K562 (cell line): ENCODE measurements around the gene SNTG2. TPM values are rescaled to one million over a fixed set of nuclear protein-coding genes. Genes with fewer than 3 reads are reported as not detected.

Experiments
- ATAC-seq: fragments of 200-7000 bp; cut with Tn5 transposase; 3 replicates; pipeline ENCODE4 v1.9.1; 2020; ENCODE audit warnings: moderate library complexity
- BruUV-seq: library from RNA; stranded (reverse); fragments of 400-500 nt; replicated peaks from 2 replicates; lab custom pipeline; 2021; lab: Mats Ljungman, UMichigan
- CTCF ChIA-PET: fragments of 300-600 bp; formaldehyde crosslinking; extraction: SDS; loops from one replicate; lab custom pipeline; 2021; ENCODE audit warnings: low intra/inter-chr PET ratio; lab: Yijun Ruan, JAX
- POLR2A ChIA-PET: fragments of 300-600, 350-650 bp; sonication (Branson Sonifier 250); formaldehyde crosslinking; extraction: SDS; loops from one replicate; lab custom pipeline; 2021; ENCODE audit warnings: antibody characterized with exemption, inconsistent platforms; lab: Yijun Ruan, JAX
- DNase-seq, 4 experiments: peaks; one replicate each; pipeline versions ENCODE4 v3.0.0 to v3.0.0-alpha.2; 2011 to 2018; ENCODE audit warnings: low spot score in 3 of 4, mixed read lengths in 3 of 4; ENCODE audit errors: extremely low read depth in 1 of 4
- FAIRE-seq: peaks from 2 replicates; lab custom pipeline; 2011; peaks lifted over from hg19 to GRCh38; lab: Jason Lieb, UNC
- H2AFZ ChIP-seq: 2 replicates; pipeline ENCODE4 v1.6.0; 2011; ENCODE audit warnings: low read depth, low read length, control low read depth, inconsistent platforms
- H3K27ac ChIP-seq: fragments of 200-600 bp; 3 replicates; pipeline ENCODE4 v1.8.0; 2011; ENCODE audit warnings: low read depth, mild to moderate bottlenecking, control low read depth, inconsistent platforms, low read length, moderate library complexity, mixed read lengths; ENCODE audit errors: extremely low read depth
- H3K27me3 ChIP-seq, 2 experiments: fragments of 300-600 bp in 1 of 2; 2 replicates in 1 of 2; 3 replicates in 1 of 2; pipeline versions ENCODE4 v1.6.0 to v1.8.0; 2011; ENCODE audit warnings: inconsistent platforms in 2 of 2, low read length in 2 of 2, mild to moderate bottlenecking in 1 of 2, mixed read lengths in 1 of 2, moderate library complexity in 1 of 2; ENCODE audit not compliant: control insufficient read depth in 2 of 2, insufficient read depth in 2 of 2
- H3K36me3 ChIP-seq: fragments of 300-600 bp; 3 replicates; pipeline ENCODE4 v1.8.0; 2011; ENCODE audit warnings: mild to moderate bottlenecking, low read length, inconsistent platforms; ENCODE audit not compliant: control insufficient read depth, insufficient read depth
- H3K4me1 ChIP-seq, 2 experiments: fragments of 200-600 bp in 1 of 2; replicated peaks in 1 of 2; 2 replicates in 1 of 2; 3 replicates in 1 of 2; pipeline versions ENCODE4 v1.5.1 to v1.8.0; 2011; ENCODE audit warnings: inconsistent platforms in 2 of 2, low read length in 2 of 2, mild to moderate bottlenecking in 1 of 2, mixed read lengths in 1 of 2, moderate library complexity in 1 of 2; ENCODE audit not compliant: control insufficient read depth in 2 of 2, insufficient read depth in 2 of 2
- H3K4me2 ChIP-seq: 2 replicates; pipeline ENCODE4 v1.6.1; 2011; ENCODE audit warnings: low read length, control low read depth, inconsistent platforms, mixed read lengths; ENCODE audit not compliant: insufficient read depth
- H3K4me3 ChIP-seq: fragments of 200-600 bp; sonication (generic), shearing (Covaris generic); 2 replicates; pipeline ENCODE4 v1.5.1; 2016; ENCODE audit warnings: control low read depth, inconsistent platforms
- H3K79me2 ChIP-seq: fragments of 200-600 bp; 3 replicates; pipeline ENCODE4 v1.8.0; 2011; ENCODE audit warnings: low read length, inconsistent platforms; ENCODE audit not compliant: control insufficient read depth, insufficient read depth
- H3K9ac ChIP-seq, 2 experiments: 2 replicates each; pipeline versions ENCODE4 v1.6.0 to v1.6.1; 2011; ENCODE audit warnings: low read depth in 2 of 2, low read length in 2 of 2, control low read depth in 1 of 2, inconsistent platforms in 1 of 2, mild to moderate bottlenecking in 1 of 2, mixed read lengths in 1 of 2; ENCODE audit not compliant: insufficient read depth in 1 of 2
- H3K9me1 ChIP-seq: one replicate; pipeline ENCODE4 v1.6.0; 2011; ENCODE audit warnings: inconsistent platforms, mild to moderate bottlenecking, low read length, moderate library complexity; ENCODE audit not compliant: control insufficient read depth, insufficient read depth
- H3K9me3 ChIP-seq: replicated peaks from 2 replicates; pipeline ENCODE4 v1.5.1; 2011; ENCODE audit warnings: low read depth, low read length, inconsistent platforms; ENCODE audit not compliant: control insufficient read depth, insufficient read depth
- H4K20me1 ChIP-seq: replicated peaks from 2 replicates; pipeline ENCODE4 v1.6.1; 2011; ENCODE audit warnings: low read length, inconsistent platforms, mixed read lengths; ENCODE audit not compliant: control insufficient read depth, insufficient read depth
- ASH1L ChIP-seq: fragments of 450-650 bp; IDR thresholded peaks from 2 replicates; pipeline ENCODE4 v1.6.1; 2018; ENCODE audit warnings: borderline replicate concordance, mild to moderate bottlenecking, low read depth; ENCODE audit not compliant: partially characterized antibody
- CBFA2T3 ChIP-seq: fragments of 450-650 bp; IDR thresholded peaks from 2 replicates; pipeline ENCODE4 v1.6.1; 2017
- CCAR2 ChIP-seq: fragments of 200-400 bp; formaldehyde crosslinking; IDR thresholded peaks from 2 replicates; pipeline ENCODE4 v1.6.1; 2017; ENCODE audit warnings: mild to moderate bottlenecking, low read depth, low read length
- MECOM ChIP-seq: fragments of 250-450 bp; sonication (Bioruptor Pico); IDR thresholded peaks from 2 replicates; pipeline ENCODE4 v1.8.0; 2022; ENCODE audit warnings: inconsistent platforms
- NFE2L1 ChIP-seq: fragments of 450-650 bp; IDR thresholded peaks from 2 replicates; pipeline ENCODE4 v1.6.1; 2016; ENCODE audit warnings: missing genetic modification characterization, low read depth, mild to moderate bottlenecking, missing compliant biosample characterization, moderate library complexity, borderline replicate concordance
- NR1H2 ChIP-seq: sonication (generic); formaldehyde crosslinking; IDR thresholded peaks from 2 replicates; pipeline ENCODE4 v1.4.0; 2020; ENCODE audit warnings: mild to moderate bottlenecking, missing genetic modification reagents
- SIX5 ChIP-seq, 2 experiments: IDR thresholded peaks; 2 replicates each; pipeline ENCODE4 v1.6.1; 2011; ENCODE audit warnings: low read length in 2 of 2, borderline replicate concordance in 1 of 2, low read depth in 1 of 2, mild to moderate bottlenecking in 1 of 2, moderate library complexity in 1 of 2; ENCODE audit not compliant: insufficient read depth in 1 of 2
- TGIF2 ChIP-seq: sonication (generic); formaldehyde crosslinking; IDR thresholded peaks from 2 replicates; pipeline ENCODE4 v1.8.1; 2022; ENCODE audit warnings: mild to moderate bottlenecking, missing genetic modification reagents, moderate library complexity
- ZBTB26 ChIP-seq: fragments of 450-650 bp; formaldehyde crosslinking; IDR thresholded peaks from 2 replicates; pipeline ENCODE4 v1.4.0; 2022; ENCODE audit warnings: missing genetic modification characterization
- ZMIZ1 ChIP-seq, 2 experiments: fragments of 150-350 bp in 1 of 2; IDR thresholded peaks; 2 replicates each; pipeline ENCODE4 v1.6.1; 2012 to 2016; ENCODE audit warnings: low read depth in 2 of 2, low read length in 2 of 2, mild to moderate bottlenecking in 1 of 2, moderate library complexity in 1 of 2
- ZNF551 ChIP-seq: fragments of 250-450 bp; sonication (Bioruptor Pico); IDR thresholded peaks from 2 replicates; pipeline ENCODE4 v1.5.0; 2021; ENCODE audit warnings: mild to moderate bottlenecking, moderate library complexity
- WGBS: fragments of 100-300 bp; shearing (Covaris generic); methylation state at CpG from one replicate; pipeline ENCODE4 v1.1.6; 2016; ENCODE audit warnings: low coverage, mixed read lengths; ENCODE audit not compliant: insufficient coverage; ENCODE audit errors: missing lambda C conversion rate; 5-methylcytosine and 5-hydroxymethylcytosine counted together
- in situ Hi-C: fragments of 300-500 bp; cut with MboI; formaldehyde crosslinking; loops from 4 replicates; pipeline ENCODE4 v1.15.0; 2018; ENCODE audit warnings: inconsistent platforms, mixed read lengths
- intact Hi-C: fragments of 100-400 bp; cut with micrococcal nuclease; formaldehyde crosslinking; loops from 2 replicates; pipeline ENCODE4 v1.14.2; 2022
- polyA plus RNA-seq, 8 experiments: library from polyadenylated mRNA; depleted of rRNA in 4 of 8; stranded (reverse) in 5 of 8; unstranded in 3 of 8; fragments of >200 nt; fragmentation: Nextera tagmentation in 2 of 8; fragmentation: Illumina TruSeq in 1 of 8; extraction: Ambion mirVana in 2 of 8; extraction: Trizol in 1 of 8; gene quantifications; 2 replicates each; pipeline versions ENCODE4 v1.2.1 to v1.2.3, GENCODE V29; 2011 to 2014; ENCODE audit warnings: inconsistent platforms in 1 of 8, missing spikeins in 1 of 8
- total RNA-seq, 7 experiments: library from RNA; depleted of rRNA in 6 of 7; stranded (reverse); fragments of >200 nt in 6 of 7; fragmentation: Illumina TruSeq in 2 of 7; extraction: Trizol in 2 of 7; gene quantifications; 2 replicates each; pipeline versions ENCODE4 v1.2.1 to v1.2.3, GENCODE V29; 2011 to 2021; ENCODE audit warnings: low replicate concordance in 1 of 7
- TF ChIP-seq, protein P1 (sequence below): fragments of 250-450 bp; sonication (Bioruptor Pico); IDR thresholded peaks from 2 replicates; pipeline ENCODE4 v1.9.0; 2021; ENCODE audit warnings: mild to moderate bottlenecking
- TF ChIP-seq, protein P2 (sequence below), 2 experiments: IDR thresholded peaks; 2 replicates each; pipeline ENCODE4 v1.6.1; 2012; ENCODE audit warnings: improper control_type of control experiment in 2 of 2, low read depth in 2 of 2, low read length in 2 of 2, borderline replicate concordance in 1 of 2

The SNTG2 gene
- total and polyA plus RNA-seq, 9 of the 15 experiments (the other 6 are each of a cell fraction or from before 2014, with no cell fraction given): not detected

GRCh38 chr2:926896-927295 lies 23.8 kb upstream of the SNTG2 start:
- 0% methylated on average over 4 of the region's 9 CpGs for WGBS
- CTCF ChIA-PET: no interaction called here
- BruUV-seq: no TSS peak
- Histone ChIP-seq H3K27me3 (peaks cover 18 to 54% of the 10 kb centered on the region in 2 experiments), H3K9me1 (no peaks in the 10 kb centered on the region), H3K4me3 (no peak overlapping the region), H4K20me1 (peaks cover 3% of the 10 kb centered on the region; the same call in 1 of the 2 replicates), H3K9me3 (no peaks in the 10 kb centered on the region), H3K79me2 (no peaks in the 10 kb centered on the region), H3K9ac (no peak overlapping the region), H3K27ac (no peak overlapping the region), H3K36me3 (no peaks in the 10 kb centered on the region), H3K4me1 (peaks cover 0 to 4% of the 10 kb centered on the region in 2 experiments; a peak in 2 of 5 replicates), H3K4me2 (no peak overlapping the region), H2AFZ (no peak overlapping the region)
- intact Hi-C loops: no loop called here
- no peak for DNase-seq
- in situ Hi-C loops: no loop called here
- POLR2A ChIA-PET: no interaction called here
- no peak for FAIRE-seq
- ATAC-seq: no peak
- TF ChIP-seq, protein P1, sequence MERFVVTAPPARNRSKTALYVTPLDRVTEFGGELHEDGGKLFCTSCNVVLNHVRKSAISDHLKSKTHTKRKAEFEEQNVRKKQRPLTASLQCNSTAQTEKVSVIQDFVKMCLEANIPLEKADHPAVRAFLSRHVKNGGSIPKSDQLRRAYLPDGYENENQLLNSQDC (CRISPR knock-in tag): no peak
- TF ChIP-seq, protein P2, sequence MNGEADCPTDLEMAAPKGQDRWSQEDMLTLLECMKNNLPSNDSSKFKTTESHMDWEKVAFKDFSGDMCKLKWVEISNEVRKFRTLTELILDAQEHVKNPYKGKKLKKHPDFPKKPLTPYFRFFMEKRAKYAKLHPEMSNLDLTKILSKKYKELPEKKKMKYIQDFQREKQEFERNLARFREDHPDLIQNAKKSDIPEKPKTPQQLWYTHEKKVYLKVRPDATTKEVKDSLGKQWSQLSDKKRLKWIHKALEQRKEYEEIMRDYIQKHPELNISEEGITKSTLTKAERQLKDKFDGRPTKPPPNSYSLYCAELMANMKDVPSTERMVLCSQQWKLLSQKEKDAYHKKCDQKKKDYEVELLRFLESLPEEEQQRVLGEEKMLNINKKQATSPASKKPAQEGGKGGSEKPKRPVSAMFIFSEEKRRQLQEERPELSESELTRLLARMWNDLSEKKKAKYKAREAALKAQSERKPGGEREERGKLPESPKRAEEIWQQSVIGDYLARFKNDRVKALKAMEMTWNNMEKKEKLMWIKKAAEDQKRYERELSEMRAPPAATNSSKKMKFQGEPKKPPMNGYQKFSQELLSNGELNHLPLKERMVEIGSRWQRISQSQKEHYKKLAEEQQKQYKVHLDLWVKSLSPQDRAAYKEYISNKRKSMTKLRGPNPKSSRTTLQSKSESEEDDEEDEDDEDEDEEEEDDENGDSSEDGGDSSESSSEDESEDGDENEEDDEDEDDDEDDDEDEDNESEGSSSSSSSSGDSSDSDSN (IDR thresholded peaks at IDR 0.05; ENCODE audit: borderline replicate concordance in 1 of 2, low read depth in 2 of 2, low read length in 2 of 2): no peak
- TF ChIP-seq ZMIZ1 (IDR thresholded peaks at IDR 0.05; ENCODE audit: low read depth in 2 of 2, low read length in 2 of 2): no peak
- no peak for TF ChIP-seq ZBTB26 (CRISPR knock-in tag)
- TF ChIP-seq NFE2L1 (tag): no peak
- no peak for TF ChIP-seq TGIF2 (CRISPR knock-in tag)
- no peak for TF ChIP-seq ZNF551 (CRISPR knock-in tag)
- no peak for TF ChIP-seq MECOM (CRISPR knock-in tag)
- TF ChIP-seq SIX5 (IDR thresholded peaks at IDR 0.05; ENCODE audit: borderline replicate concordance in 1 of 2, insufficient read depth in 1 of 2, low read depth in 1 of 2, low read length in 2 of 2): no peak
- TF ChIP-seq ASH1L: no peak
- no peak for TF ChIP-seq CCAR2
- no peak for TF ChIP-seq NR1H2
- TF ChIP-seq CBFA2T3: no peak
